Caco-2 (cell line): Measurements from ENCODE around the gene MYF6. TPM values are rescaled to one million over a fixed set of nuclear protein-coding genes. Genes with fewer than 3 reads are reported as not detected.

ENCODE experiments used
- BruUV-seq: library from RNA; stranded (reverse); fragments of 400-500 nt; replicated peaks from 2 replicates; lab custom pipeline; 2021; lab: Mats Ljungman, UMichigan
- CTCF ChIA-PET: fragments of 300-600 bp; sonication (Branson Sonifier 250); formaldehyde crosslinking; loops from one replicate; lab custom pipeline; 2022; ENCODE audit warnings: antibody characterized with exemption; lab: Charles Lee
- POLR2A ChIA-PET: fragments of 300-600 bp; sonication (Branson Sonifier 250); formaldehyde crosslinking; loops from one replicate; lab custom pipeline; 2022; ENCODE audit warnings: antibody characterized with exemption; lab: Charles Lee
- DNase-seq, 2 experiments: peaks; one replicate each; pipeline versions ENCODE4 v3.0.0 to v3.0.0-alpha.2; 2020 to 2022
- H3K27me3 ChIP-seq: replicated peaks from 2 replicates; pipeline ENCODE4 v1.6.0; 2011; ENCODE audit warnings: low read length; ENCODE audit not compliant: control insufficient read depth, insufficient read depth
- H3K36me3 ChIP-seq: 2 replicates; pipeline ENCODE4 v1.5.1; 2011; ENCODE audit warnings: low read length; ENCODE audit not compliant: control insufficient read depth, insufficient read depth
- H3K4me1 ChIP-seq: fragments of 250-450 bp; sonication (Bioruptor Pico); 2 replicates; pipeline ENCODE4 v1.5.1; 2020; ENCODE audit warnings: mild to moderate bottlenecking
- H3K4me3 ChIP-seq: 2 replicates; pipeline ENCODE4 v1.5.1; 2011; ENCODE audit warnings: low read depth, mild to moderate bottlenecking, control low read depth, low read length
- H3K9me3 ChIP-seq: fragments of 250-450 bp; sonication (Bioruptor Pico); 2 replicates; pipeline ENCODE4 v1.5.1; 2020; ENCODE audit warnings: mild to moderate bottlenecking, moderate library complexity
- H3K27ac Mint-ChIP-seq: one replicate; pipeline ENCODE4 v1.8.0; 2022; ENCODE audit warnings: mixed read lengths; ENCODE audit not compliant: unreplicated experiment
- H3K27me3 Mint-ChIP-seq: one replicate; pipeline ENCODE4 v1.8.0; 2022; ENCODE audit warnings: mixed read lengths; ENCODE audit not compliant: insufficient read depth, unreplicated experiment
- H3K36me3 Mint-ChIP-seq: one replicate; pipeline ENCODE4 v1.8.0; 2022; ENCODE audit warnings: mild to moderate bottlenecking, mixed read lengths; ENCODE audit not compliant: insufficient read depth, unreplicated experiment
- H3K4me1 Mint-ChIP-seq: one replicate; pipeline ENCODE4 v1.8.0; 2022; ENCODE audit warnings: low read depth, mixed read lengths; ENCODE audit not compliant: unreplicated experiment
- H3K4me3 Mint-ChIP-seq: one replicate; pipeline ENCODE4 v1.8.0; 2022; ENCODE audit warnings: mild to moderate bottlenecking, moderate library complexity, mixed read lengths; ENCODE audit not compliant: unreplicated experiment
- H3K9me3 Mint-ChIP-seq: one replicate; pipeline ENCODE4 v1.8.0; 2022; ENCODE audit warnings: mixed read lengths; ENCODE audit not compliant: unreplicated experiment
- CTCF ChIP-seq, 2 experiments: fragments of 200-600 bp in 1 of 2; IDR thresholded peaks; 1 replicate in 1 of 2; 2 replicates in 1 of 2; pipeline versions ENCODE4 v1.5.1 to v1.8.0; 2011 to 2022; ENCODE audit warnings: antibody characterized with exemption in 1 of 2, control low read depth in 1 of 2, inconsistent platforms in 1 of 2, low read depth in 1 of 2, low read length in 1 of 2, mild to moderate bottlenecking in 1 of 2, moderate library complexity in 1 of 2; ENCODE audit not compliant: insufficient read depth in 1 of 2, severe bottlenecking in 1 of 2, unreplicated experiment in 1 of 2
- intact Hi-C: fragments of 100-400 bp; cut with micrococcal nuclease; formaldehyde crosslinking; loops from one replicate; pipeline ENCODE4 v1.10.0; 2022; ENCODE audit not compliant: unreplicated experiment
- total RNA-seq: library from RNA; stranded (reverse); gene quantifications from 2 replicates; pipeline ENCODE4 v1.2.3, GENCODE V29; 2022

The MYF6 gene
- total RNA-seq, 1 experiment from 2014 or later: not detected

DNA sequence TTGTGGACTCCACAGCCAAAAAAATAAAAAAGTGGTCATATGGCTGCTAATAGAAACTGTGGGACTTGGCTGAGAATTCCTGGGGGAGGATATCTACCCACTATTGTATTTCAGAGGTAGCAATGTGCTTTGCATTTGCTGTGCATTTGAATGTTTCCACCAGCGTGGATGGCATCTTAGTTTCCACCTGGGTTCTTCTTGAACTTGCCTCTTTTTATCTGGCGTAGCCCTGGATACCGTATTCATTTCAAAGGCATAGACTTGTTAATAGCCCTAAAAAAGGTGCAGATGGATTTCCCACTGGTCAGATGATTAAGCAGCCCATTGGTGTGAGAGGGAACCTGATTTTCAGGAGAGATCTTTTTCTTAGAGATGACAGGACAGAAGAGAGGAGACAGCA, 7.4 kb downstream of the MYF6 start:
- TF ChIP-seq CTCF (IDR thresholded peaks at IDR 0.05; ENCODE audit: insufficient read depth in 1 of 2, low read depth in 1 of 2, low read length in 1 of 2, severe bottlenecking in 1 of 2, unreplicated experiment in 1 of 2): no peak
- H3K27me3 Mint-ChIP-seq: peaks cover 3% of the 10 kb centered on the region
- H3K36me3 ChIP-seq: no peaks in the 10 kb centered on the region
- H3K4me3 ChIP-seq: no peak overlapping the region
- no peaks in the 10 kb centered on the region for H3K9me3 Mint-ChIP-seq
- POLR2A ChIA-PET: no interaction called here
- no peaks in the 10 kb centered on the region for H3K36me3 Mint-ChIP-seq
- H3K27ac Mint-ChIP-seq: no peak overlapping the region
- no peak overlapping the region for H3K4me3 Mint-ChIP-seq
- no peaks in the 10 kb centered on the region for H3K9me3 ChIP-seq
- DNase-seq: no peak
- no peaks in the 10 kb centered on the region for H3K4me1 ChIP-seq
- H3K4me1 Mint-ChIP-seq: no peaks in the 10 kb centered on the region
- intact Hi-C loops: no loop called here
- no peaks in the 10 kb centered on the region for H3K27me3 ChIP-seq
- CTCF ChIA-PET: no interaction called here
- no TSS peak for BruUV-seq

DNA sequence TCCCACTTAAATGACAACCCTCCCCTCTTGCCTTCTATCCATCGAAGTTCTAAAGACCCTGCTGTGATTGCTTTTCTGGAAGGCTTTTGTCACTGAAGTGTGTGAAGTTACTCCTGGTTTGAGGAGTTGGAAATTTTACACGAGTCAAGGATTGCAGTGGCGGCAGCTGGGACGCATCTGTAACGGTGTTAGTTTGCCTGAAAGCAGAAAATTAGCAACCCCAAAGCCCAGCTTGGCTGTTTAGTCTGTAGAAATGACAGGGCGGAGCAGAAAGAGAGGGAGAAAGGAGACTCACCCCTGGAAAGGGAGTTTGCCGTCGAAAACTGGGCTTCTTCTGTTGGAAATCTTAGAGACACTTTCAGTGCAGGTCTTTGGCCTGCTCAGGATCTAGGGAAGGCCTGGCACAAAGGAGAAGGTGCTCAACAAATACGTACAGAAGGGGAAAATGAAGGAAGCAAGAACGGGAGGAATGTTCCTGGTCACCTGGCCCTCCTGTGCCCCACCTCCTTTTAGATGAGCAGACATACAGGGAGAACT, 8.3 kb downstream of the MYF6 start:
- Histone ChIP-seq H3K36me3 (no peaks in the 10 kb centered on the region), H3K27me3 (no peaks in the 10 kb centered on the region), H3K9me3 (no peaks in the 10 kb centered on the region), H3K4me1 (no peaks in the 10 kb centered on the region), H3K4me3 (no peak overlapping the region)
- Mint-ChIP-seq H3K27ac (no peak overlapping the region), H3K4me3 (no peak overlapping the region), H3K36me3 (no peaks in the 10 kb centered on the region), H3K27me3 (peaks cover 3% of the 10 kb centered on the region), H3K4me1 (no peaks in the 10 kb centered on the region), H3K9me3 (no peaks in the 10 kb centered on the region)
- TF ChIP-seq CTCF (IDR thresholded peaks at IDR 0.05; ENCODE audit: insufficient read depth in 1 of 2, low read depth in 1 of 2, low read length in 1 of 2, severe bottlenecking in 1 of 2, unreplicated experiment in 1 of 2): no peak
- intact Hi-C loops: no loop called here
- no peak for DNase-seq
- ChIA-PET CTCF (no interaction called here), POLR2A (no interaction called here)
- no TSS peak for BruUV-seq

- no peaks in the 10 kb centered on the region for H3K4me1 Mint-ChIP-seq
- intact Hi-C loops: no loop called here
- POLR2A ChIA-PET: no interaction called here
Observed at GRCh38 chr12:80716696-80717469, 9.4 kb downstream of the MYF6 start, which contains the start of gene MYF5. Gene MYF5, plus strand, starts transcription at chr12:80716912. Its CDS starts 152 bp downstream, at chr12:80717064.

More at GRCh38 chr12:80716696-80717469, 9.4 kb downstream of the MYF6 start, which contains the start of gene MYF5:
- CTCF ChIA-PET: no interaction called here
- DNase-seq: no peak
- H3K27ac Mint-ChIP-seq: no peak within 1 kb of the TSS
- H3K9me3 Mint-ChIP-seq: no peaks in the 10 kb centered on the region
- peaks cover 3% of the 10 kb centered on the region for H3K27me3 Mint-ChIP-seq
- H3K36me3 ChIP-seq: no peaks in the 10 kb centered on the region
- H3K4me3 Mint-ChIP-seq: no peak within 1 kb of the TSS
- H3K36me3 Mint-ChIP-seq: no peaks in the 10 kb centered on the region
- BruUV-seq: no TSS peak
- no peak within 1 kb of the TSS for H3K4me3 ChIP-seq
- no peaks in the 10 kb centered on the region for H3K27me3 ChIP-seq
- no peaks in the 10 kb centered on the region for H3K4me1 ChIP-seq
- no peak for TF ChIP-seq CTCF (IDR thresholded peaks at IDR 0.05; ENCODE audit: insufficient read depth in 1 of 2, low read depth in 1 of 2, low read length in 1 of 2, severe bottlenecking in 1 of 2, unreplicated experiment in 1 of 2)
- H3K9me3 ChIP-seq: no peaks in the 10 kb centered on the region
